ENCODE results near the gene MYOM1. TPM values are rescaled to one million over a fixed set of nuclear protein-coding genes. Genes with fewer than 3 reads are reported as not detected.
A peak's percentile ranks its signal among the peaks of the same experiment; 100 is the strongest.

MYOM1 gene
- total RNA-seq, 2 experiments from 2014 or later, result 1.0 to 1.3 TPM

- POLR2A ChIA-PET, result no interaction called here
- TF ChIP-seq CTCF (IDR thresholded peaks at IDR 0.05), result no peak
- CTCF ChIA-PET, result interaction anchor here (1.9 to 8.5 kb wide), 2 partner anchors 20 to 156 kb away, joined by 6 to 47 read pairs; no protein-coding TSS in a partner anchor
- ATAC-seq (peak; percentile 80), DNase-seq (peak; percentile 29)
- no peaks in the 10 kb centered on the region for H3K27me3 Mint-ChIP-seq
- H3K9me3 Mint-ChIP-seq, result no peaks in the 10 kb centered on the region
- peaks cover 2% of the 10 kb centered on the region for H3K4me1 Mint-ChIP-seq (ENCODE audit: low read depth)
- no peak overlapping the region for H3K27ac Mint-ChIP-seq
- no peaks in the 10 kb centered on the region for H3K36me3 Mint-ChIP-seq (ENCODE audit: low read depth)
- H3K4me3 Mint-ChIP-seq, result no peak overlapping the region
- intact Hi-C loops (cut with micrococcal nuclease), result loop anchor here (10.0 kb wide), 1 partner anchor 215 kb away; no protein-coding TSS in a partner anchor
Observed at GRCh38 chr18:3150274-3150673, 69.5 kb downstream of the MYOM1 start.

DNA sequence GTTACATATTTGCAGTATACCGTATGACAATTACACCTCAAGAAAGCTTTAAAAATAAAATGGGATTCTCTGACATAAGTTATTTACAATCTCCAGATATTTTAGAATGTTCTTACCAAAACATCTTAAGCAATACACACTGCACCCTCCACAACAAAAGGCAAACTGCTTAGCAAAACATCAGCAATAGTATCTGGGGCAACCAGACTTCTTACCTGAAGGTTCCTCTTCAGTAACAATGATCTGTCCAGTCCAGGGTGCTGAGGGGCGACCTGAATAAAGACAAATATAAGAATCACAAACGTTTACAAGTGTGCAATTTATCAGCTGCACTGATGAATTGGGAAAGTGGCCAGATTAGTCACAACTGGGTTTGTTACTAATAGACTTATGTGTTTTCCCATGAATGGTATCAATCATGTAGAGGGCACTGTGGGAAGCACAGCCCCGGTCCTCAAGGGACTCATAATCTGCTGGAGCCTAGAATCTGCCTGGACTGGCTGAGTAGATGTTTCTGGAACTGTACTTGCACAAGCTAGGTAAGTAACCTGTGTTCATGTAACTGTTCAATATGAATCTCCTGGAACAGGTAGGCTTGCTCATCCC, 70.7 kb downstream of the MYOM1 start:
- no peaks in the 10 kb centered on the region for H3K9me3 Mint-ChIP-seq
- no peak overlapping the region for H3K4me3 Mint-ChIP-seq
- peaks cover 2% of the 10 kb centered on the region for H3K4me1 Mint-ChIP-seq (ENCODE audit: low read depth)
- intact Hi-C loops (cut with micrococcal nuclease), result no loop called here
- ATAC-seq (no peak), DNase-seq (no peak)
- H3K27ac Mint-ChIP-seq, result no peak overlapping the region
- CTCF ChIA-PET, result interaction anchor here (1.1 to 8.5 kb wide), 5 partner anchors 9 to 164 kb away, joined by 4 to 47 read pairs (median 6); no protein-coding TSS in a partner anchor
- H3K27me3 Mint-ChIP-seq, result no peaks in the 10 kb centered on the region
- no peaks in the 10 kb centered on the region for H3K36me3 Mint-ChIP-seq (ENCODE audit: low read depth)
- no peak for TF ChIP-seq CTCF (IDR thresholded peaks at IDR 0.05)
- POLR2A ChIA-PET, result no interaction called here

- H3K27ac Mint-ChIP-seq, result no peak overlapping the region
- H3K27me3 Mint-ChIP-seq, result no peaks in the 10 kb centered on the region
- CTCF ChIA-PET, result interaction anchor here (0.7 to 8.5 kb wide), 4 partner anchors 18 to 292 kb away, joined by 3 to 47 read pairs (median 14); no protein-coding TSS in a partner anchor
- POLR2A ChIA-PET, result interaction anchor here (0.8 kb wide), 1 partner anchor 153 kb away, joined by 3 read pairs; no protein-coding TSS in a partner anchor
- TF ChIP-seq CTCF (IDR thresholded peaks at IDR 0.05), result no peak
- H3K4me1 Mint-ChIP-seq (ENCODE audit: low read depth), result peaks cover 2% of the 10 kb centered on the region
- peaks cover 2% of the 10 kb centered on the region for H3K9me3 Mint-ChIP-seq
- intact Hi-C loops (cut with micrococcal nuclease), result no loop called here
- DNase-seq (no peak), ATAC-seq (no peak)
- no peak overlapping the region for H3K4me3 Mint-ChIP-seq
- peaks cover under 1% of the 10 kb centered on the region for H3K36me3 Mint-ChIP-seq (ENCODE audit: low read depth)
Observed at GRCh38 chr18:3147935-3148554, 71.7 kb downstream of the MYOM1 start.

DNA sequence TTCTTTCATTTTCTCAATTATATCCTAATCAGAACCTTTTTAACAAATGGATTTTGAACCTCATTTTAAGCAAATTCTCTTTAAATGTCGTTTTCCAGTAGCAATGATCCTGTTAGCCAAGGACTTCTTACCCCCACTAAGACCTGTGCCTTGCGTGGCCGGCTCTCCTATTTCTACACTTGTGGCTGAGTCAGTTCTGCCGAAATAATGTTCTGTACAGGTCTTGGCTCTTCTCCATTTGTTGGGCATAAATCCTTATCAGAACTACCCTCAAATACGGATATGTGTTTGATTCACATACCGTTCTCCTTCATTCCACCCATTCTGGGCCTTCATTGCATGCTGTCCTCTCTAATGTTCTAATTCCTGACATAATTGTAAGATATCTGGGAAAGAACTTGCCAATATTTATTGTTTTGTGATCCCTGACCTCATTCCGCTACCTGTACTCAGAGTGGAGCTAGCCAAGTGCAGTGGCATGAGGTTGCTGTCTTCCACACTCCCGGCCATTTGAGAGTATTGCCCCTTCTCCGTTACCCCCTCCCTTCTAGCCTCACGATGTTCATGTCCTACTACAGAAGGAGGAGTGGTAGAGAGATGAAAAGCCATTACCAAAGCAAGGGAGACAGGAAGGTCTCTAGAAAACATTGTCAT, 78.7 kb downstream of the MYOM1 start:
- intact Hi-C loops (cut with micrococcal nuclease), result no loop called here
- POLR2A ChIA-PET, result interaction anchor here (0.6 to 1.0 kb wide), 2 partner anchors 21 to 43 kb away, joined by 3 to 4 read pairs; no protein-coding TSS in a partner anchor
- Mint-ChIP-seq H3K4me1 (ENCODE audit: low read depth) (no peaks in the 10 kb centered on the region), H3K4me3 (no peak overlapping the region), H3K36me3 (ENCODE audit: low read depth) (peaks cover 3% of the 10 kb centered on the region), H3K9me3 (peaks cover 8% of the 10 kb centered on the region), H3K27ac (no peak overlapping the region), H3K27me3 (no peaks in the 10 kb centered on the region)
- CTCF ChIA-PET, result interaction anchor here (4.3 kb wide), 1 partner anchor 12 kb away, joined by 20 read pairs; no protein-coding TSS in a partner anchor
- no peak for ATAC-seq
- TF ChIP-seq CTCF (IDR thresholded peaks at IDR 0.05), result no peak
- DNase-seq, result no peak
